Stimulated activated CD8-positive, alpha-beta memory T cell treated with anti-CD3 and anti-CD28 coated beads, Interleukin-4, amount 100 ng/mL, for 24 hours (primary cell): ENCODE data around the gene RABL2A.
"Not testable (repeated sequence)": the region's sequence is repeated elsewhere in the genome, so short reads cannot be mapped to it uniquely, and the experiment has no call there.

Experiments
- DNase-seq: peaks from one replicate; pipeline ENCODE4 v3.0.0-alpha.2; 2020; ENCODE audit warnings: low read depth

The RABL2A gene

GRCh38 chr2:113626616-113627330, at the start of gene RABL2A:
RABL2A (plus strand) TSS chr2:113627266; CDS start chr2:113628607, 1,341 bp downstream.
- DNase-seq = peak; percentile 72

DNA sequence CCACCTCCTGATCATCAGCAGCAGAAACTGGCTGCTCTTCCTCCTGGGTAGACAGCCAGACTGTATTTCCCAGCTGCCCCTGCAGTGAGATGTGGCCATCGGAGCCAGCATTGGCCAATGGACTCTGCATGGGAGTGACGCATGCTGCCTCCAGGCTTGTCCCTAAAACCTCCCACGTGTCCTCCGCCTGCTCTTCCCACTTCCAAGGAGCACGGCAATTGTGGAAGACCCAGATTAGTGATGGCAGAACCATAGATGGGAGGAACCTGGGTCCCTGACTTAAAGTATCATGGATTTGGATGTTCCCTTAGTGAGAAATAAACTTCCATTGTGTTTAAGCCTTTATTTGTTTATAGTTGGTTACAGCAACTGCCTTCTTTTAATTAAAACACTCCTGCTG, 48.6 kb upstream of the RABL2A start:
- DNase-seq = not testable (repeated sequence)

DNA sequence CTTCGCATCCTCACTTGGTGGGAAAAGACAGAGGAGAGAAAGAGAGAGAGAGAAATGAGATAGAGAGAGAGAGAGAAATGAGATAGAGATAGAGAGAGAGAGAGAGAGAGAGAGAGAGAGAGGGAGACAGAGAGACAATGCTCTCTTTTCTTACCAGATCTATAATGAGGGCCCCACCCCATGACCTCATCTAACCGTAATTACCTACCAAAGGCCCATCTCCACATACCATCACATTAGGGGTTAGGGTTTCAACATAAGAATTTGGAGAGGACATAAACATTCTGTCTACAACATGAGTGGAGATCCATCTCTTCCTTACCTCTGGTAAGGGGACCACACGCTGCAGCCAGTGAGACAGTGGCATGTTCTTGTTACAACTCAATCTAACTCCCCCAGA, 44.6 kb upstream of the RABL2A start:
- not testable (repeated sequence) for DNase-seq

GRCh38 chr2:113583521-113584225, 43.4 kb upstream of the RABL2A start:
- DNase-seq = peak; percentile 75

DNA sequence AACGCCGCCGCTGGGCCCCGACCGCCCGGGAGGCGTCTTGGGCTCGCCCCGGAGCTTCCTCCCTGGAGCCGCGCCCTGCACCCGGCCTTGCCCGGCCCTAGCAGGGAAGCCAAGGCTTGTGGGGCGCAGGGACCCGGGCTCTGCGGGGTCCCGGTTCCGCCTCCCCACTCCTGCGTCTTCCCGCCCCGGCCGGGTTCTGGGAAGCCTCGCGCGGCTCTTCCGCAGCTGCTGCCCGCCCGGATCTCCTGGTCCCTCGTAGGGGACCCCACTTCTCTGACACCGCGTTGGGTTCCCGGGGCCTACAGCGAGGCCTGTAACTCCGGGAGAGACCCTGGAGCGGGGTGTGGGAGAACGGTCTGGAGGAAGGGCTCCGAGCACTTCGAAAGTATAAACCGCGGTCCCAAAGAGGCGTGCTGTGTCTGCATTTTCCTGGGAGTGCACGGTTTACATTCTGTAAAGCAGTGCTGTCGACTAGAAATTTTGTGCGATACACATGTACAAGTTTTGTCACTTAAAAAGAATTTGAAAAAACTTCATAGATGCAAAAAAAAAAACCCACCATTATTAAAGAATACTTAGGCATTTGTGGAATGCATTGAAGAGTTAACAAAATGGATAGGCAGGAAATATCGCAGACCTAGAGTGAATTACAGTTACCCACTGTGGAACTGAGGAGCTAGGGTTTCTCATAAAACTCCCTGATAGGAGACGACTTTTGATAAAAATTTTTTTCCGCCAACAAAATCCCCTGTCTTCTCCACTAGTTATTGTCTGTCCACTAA, 42.6 kb upstream of the RABL2A start:
- DNase-seq = not testable (repeated sequence)

DNA sequence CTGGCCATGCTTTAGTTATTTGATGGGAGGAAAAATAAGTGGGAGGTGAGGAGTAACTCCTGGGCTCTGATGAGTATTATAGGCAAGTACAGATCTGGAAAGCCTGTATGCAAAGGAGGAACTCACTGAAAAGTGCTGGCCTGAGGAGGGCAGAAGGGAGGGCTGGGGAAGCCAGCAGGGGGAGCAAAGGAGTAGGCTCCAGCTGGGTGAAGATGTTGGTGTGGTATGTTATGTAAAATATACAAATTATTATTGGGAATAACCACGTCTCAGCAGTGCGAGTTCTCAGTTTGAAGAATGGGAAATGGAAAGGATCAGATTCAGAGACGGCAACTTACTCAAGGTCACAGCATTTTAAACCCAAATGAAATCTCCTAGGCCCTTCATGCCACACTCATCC, 39.9 kb upstream of the RABL2A start:
- peak; percentile 50 for DNase-seq

DNA sequence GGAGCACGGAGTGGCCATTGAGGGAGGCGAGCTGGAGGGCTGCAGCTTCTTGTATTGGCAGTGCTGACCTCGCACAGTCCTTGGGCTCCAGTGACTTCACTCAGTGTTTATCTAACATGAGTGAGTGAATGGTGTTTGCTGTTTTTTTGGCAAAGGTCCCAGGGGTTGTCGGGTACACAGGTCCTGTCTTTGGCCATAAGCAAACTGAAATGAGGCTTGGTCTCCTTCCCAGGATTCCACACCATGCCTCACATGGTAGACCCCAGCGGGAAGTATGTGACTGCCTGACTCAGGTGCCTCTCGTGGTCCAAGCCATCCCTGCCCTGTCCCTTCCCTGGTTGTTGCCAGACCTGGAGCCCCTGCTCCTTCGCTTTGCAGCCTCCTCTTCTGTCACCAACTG, 37.5 kb upstream of the RABL2A start:
- not testable (repeated sequence) for DNase-seq

DNA sequence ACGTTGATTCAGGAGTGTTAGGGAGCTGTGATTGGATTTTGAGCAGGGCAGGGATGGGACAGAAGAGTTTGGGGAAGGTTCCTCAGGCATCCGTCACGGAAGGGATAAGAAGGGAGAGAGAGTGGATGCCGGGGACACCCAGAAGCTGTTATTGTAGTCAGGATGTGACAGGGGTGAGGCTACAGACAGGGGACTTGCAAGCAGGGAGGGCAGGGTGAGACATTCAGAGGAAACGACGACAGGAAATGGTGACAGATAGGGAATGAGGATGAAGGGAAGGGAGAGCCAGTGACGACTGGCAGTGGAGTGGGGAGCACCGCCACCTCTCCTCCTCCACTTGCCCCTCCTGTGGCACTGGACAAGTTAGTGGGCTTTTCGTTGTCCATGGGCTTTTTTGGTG, 35.1 kb upstream of the RABL2A start:
- not testable (repeated sequence) for DNase-seq

DNA sequence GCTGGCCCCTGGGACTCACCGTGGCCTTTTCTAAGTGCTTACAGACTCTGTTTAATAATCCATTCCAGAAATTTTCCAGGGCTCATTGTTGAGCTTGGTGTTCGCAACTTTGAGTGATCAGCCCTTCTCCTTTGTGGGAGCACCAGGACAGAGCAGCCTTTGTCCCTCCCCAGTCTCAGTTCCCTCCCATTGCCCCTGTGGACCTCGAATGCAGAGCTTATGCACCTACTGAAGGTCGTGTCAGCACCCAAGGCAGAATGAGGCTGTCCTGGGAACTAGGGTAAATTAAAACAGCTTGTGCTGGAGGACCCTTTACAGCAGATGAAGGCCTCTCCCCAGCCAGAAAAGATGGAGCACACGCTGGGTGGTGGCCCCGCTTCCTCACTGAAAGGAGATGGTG, 33.8 kb upstream of the RABL2A start:
- not testable (repeated sequence) for DNase-seq

GRCh38 chr2:113595725-113596124, 31.3 kb upstream of the RABL2A start:
- not testable (repeated sequence) for DNase-seq

- not testable (repeated sequence) for DNase-seq
Observed at GRCh38 chr2:113597164-113597563, 29.9 kb upstream of the RABL2A start.

DNA sequence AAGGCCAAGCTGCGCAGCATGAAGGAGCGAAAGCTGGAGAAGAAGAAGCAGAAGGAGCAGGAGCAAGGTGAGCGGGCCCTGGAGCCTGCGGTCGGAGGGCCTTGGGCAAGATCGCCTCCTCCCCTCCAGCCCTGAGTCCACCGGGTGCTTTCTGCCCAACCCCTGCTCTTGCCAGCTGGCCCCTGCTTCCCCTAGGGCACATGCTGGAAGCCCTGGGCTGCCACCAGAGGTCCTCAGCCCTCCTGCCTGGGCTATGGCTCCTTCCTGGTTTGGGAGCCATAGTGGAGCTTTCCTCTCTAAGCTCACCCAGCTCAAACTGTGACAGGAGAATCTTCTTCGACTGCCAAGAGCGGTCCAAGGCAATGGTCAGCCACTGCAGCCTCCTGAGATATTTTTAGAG, 29.5 kb upstream of the RABL2A start:
- not testable (repeated sequence) for DNase-seq

DNA sequence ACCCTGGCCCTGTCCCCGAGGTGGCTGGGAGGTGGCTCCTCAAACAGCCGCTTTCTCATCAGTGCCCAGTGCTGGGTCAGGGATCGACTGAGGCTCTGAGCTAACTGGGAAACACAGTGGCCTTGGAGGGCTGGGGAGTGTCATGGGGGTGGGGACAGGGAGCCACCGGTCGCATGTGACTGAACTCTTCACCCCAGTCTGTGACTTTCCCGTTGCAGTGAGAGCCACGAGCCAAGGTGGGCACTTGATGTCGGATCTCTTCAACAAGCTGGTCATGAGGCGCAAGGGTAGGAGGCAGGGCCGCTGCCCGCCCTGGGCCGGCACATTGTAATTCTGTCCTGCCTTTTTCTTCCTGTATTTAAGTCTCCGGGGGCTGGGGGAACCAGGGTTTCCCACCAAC, 28.9 kb upstream of the RABL2A start:
- DNase-seq = not testable (repeated sequence)

GRCh38 chr2:113598738-113599137, 28.3 kb upstream of the RABL2A start:
- not testable (repeated sequence) for DNase-seq

GRCh38 chr2:113599208-113599607, 27.9 kb upstream of the RABL2A start:
- not testable (repeated sequence) for DNase-seq

DNA sequence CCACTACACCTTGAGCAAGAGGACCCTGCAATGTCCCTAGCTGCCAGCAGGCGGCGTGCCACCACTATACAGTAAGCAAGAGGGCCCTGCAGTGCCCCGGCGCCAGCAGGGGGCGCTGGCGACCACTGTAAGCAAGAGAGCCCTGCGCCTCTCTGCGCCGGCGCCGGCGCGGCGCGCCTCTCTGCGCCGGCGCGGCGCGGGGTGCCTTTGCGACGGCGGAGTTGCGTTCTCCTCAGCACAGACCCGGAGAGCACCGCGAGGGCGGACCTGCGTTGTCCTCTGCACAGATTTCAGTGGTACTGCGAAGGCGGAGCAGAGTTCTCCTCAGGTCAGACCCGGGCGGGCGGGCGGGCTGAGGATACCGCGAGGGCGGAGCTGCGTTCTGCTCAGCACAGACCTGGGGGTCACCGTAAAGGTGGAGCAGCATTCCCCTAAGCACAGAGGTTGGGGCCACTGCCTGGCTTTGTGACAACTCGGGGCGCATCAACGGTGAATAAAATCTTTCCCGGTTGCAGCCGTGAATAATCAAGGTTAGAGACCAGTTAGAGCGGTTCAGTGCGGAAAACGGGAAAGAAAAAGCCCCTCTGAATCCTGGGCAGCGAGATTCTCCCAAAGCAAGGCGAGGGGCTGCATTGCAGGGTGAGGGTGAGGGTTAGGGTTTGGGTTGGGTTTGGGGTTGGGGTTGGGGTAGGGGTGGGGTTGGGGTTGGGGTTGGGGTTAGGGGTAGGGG, 24.9 kb upstream of the RABL2A start:
- peak; percentile 45 for DNase-seq

DNA sequence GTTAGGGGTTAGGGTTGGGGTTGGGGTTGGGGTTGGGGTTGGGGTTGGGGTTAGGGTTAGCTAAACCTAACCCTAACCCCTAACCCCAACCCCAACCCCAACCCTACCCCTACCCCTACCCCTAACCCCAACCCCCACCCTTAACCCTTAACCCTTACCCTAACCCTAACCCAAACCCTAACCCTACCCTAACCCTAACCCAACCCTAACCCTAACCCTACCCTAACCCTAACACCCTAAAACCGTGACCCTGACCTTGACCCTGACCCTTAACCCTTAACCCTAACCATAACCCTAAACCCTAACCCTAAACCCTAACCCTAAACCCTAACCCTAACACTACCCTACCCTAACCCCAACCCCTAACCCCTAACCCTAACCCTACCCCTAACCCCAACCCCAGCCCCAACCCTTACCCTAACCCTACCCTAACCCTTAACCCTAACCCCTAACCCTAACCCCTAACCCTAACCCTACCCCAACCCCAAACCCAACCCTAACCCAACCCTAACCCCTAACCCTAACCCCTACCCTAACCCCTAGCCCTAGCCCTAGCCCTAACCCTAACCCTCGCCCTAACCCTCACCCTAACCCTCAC, 24.1 kb upstream of the RABL2A start:
- DNase-seq = no peak

- DNase-seq = peak; percentile 75
Observed at GRCh38 chr2:113603467-113604084, 23.5 kb upstream of the RABL2A start.

- peak; percentile 81 for DNase-seq
Observed at GRCh38 chr2:113604085-113604477, 23.0 kb upstream of the RABL2A start.

DNA sequence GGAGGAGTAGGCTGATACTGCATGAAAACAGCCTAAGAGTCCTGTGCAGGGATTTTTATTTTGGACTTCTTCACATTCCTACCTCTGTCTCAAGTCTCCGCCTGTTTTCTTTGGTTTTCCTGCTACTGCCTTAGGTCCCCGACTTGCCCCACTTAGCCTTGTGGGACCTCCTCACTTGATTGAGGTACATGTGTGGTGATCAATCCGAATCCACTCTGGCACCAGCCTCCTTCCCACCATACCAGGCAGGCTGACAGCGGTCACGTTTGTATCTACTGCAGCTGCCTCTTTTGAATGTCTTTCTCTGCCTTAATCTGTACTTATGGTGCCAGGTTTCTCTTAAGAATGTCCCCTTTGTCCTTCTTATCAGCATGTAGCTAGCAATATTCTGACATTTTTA, 22.4 kb upstream of the RABL2A start:
- DNase-seq = not testable (repeated sequence)

DNA sequence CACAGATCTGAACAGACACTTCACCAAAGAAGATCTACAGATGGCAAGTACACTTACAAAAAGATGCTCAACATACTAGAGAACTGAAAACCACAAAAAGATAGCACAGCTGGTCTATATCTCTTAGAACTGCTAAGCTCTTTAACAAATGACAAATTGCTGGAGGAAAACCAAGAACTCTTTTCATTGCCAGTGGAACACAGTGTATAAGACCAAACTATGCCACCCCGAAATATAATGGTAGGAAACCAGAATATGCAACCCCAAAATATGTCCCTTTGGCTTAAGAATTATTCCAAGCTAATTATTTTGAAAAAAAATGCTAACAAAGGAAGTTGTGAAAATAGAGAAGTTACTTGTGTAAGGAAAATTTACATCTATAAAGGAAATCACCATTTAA, 21.0 kb upstream of the RABL2A start:
- DNase-seq = not testable (repeated sequence)
